GM18508 (cell line): ENCODE data around the gene DNAJB14.
A peak's percentile ranks its signal among the peaks of the same experiment; 100 is the strongest.
"Not testable (repeated sequence)": the region's sequence is repeated elsewhere in the genome, so short reads cannot be mapped to it uniquely, and the experiment has no call there.

ENCODE experiments used
- ATAC-seq: cut with Tn5 transposase; IDR thresholded peaks from one replicate; pipeline ENCODE4 v1.9.1; 2021; ENCODE audit warnings: moderate number of reproducible peaks; ENCODE audit not compliant: insufficient read depth, unreplicated experiment

Gene DNAJB14

GRCh38 chr4:99946356-99947189, at the start of gene DNAJB14:
TSS of gene DNAJB14 (minus strand) at chr4:99946618. CDS start at chr4:99946571, 47 bp downstream.
- ATAC-seq = no peak

DNA sequence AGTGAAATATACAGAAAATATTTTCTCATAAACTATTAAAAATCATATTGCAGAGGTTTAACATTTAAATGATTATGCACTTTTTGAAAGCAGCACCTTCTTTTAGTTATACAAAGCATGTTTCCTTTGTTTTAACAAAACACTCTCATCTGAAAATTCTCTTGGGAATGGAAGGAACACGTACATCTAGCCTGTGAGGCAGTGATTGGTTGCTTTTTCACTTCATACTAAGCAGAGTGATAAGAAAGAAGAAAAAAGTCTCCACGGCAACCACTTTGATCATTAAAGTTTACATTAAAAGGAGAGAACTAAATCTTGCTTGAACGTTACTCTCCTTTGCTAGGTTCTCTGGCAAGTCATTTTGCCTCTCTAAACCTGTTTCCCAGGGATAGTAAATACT, 45.3 kb upstream of the DNAJB14 start:
- no peak for ATAC-seq

DNA sequence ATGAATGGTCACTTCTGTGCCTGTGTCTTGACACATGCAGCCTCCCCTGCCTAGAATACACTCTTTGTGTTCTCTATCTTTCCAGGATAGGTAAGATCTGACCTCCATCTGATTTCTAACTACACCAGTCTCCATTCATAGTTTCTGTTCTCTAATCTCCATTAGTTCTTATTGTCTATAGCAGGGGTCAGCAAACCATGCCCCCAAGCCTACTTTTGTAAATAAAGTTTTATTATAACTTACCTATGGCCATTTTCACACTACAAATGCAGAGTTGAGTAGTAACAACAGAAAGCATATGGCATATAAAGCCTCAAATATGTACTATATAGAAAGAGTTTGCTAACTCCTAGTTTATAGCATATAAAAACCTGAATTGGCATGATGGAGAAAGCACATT, 41.3 kb upstream of the DNAJB14 start:
- ATAC-seq = no peak

DNA sequence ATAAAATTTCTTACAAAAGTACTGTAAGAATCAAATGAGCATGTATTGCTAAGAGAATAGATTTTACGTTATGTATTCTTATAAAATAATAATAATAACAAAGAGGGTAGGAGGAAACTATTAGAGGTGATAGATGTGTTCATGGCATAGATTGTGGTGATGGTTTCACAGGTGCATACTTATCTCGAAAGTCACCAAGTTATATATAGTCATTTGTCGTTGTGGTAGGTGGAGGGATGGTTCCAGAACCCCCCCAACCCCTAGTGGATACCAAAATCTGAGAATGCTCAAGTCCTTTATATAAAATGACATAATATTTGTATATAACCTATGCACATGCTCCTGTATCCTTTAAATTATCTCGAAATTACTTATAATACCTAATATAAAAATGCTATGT, 40.4 kb upstream of the DNAJB14 start:
- ATAC-seq = no peak

GRCh38 chr4:99983289-99983943, 37.0 kb upstream of the DNAJB14 start:
- no peak for ATAC-seq

DNA sequence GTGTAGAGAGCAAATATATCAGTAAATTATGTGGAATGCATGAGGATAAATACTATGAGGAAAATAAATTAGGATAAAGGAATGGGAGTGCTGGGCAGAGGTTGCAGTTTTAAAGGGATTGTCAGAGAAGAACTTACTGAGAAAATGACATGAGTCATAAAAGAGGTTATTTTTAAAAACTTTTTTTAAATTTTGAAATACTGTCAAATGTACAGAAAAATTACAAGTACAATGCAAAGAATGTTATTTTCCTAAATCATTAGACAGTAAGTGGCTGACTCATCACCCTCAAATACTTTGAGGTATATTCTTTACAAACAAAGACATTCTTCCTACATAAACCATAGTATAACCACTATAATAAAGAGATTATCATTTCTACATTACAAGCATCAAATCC, 33.5 kb upstream of the DNAJB14 start:
- ATAC-seq = no peak

- ATAC-seq = no peak
These were observed 25.2 kb upstream of the DNAJB14 start for GRCh38 chr4:99971453-99972111.

DNA sequence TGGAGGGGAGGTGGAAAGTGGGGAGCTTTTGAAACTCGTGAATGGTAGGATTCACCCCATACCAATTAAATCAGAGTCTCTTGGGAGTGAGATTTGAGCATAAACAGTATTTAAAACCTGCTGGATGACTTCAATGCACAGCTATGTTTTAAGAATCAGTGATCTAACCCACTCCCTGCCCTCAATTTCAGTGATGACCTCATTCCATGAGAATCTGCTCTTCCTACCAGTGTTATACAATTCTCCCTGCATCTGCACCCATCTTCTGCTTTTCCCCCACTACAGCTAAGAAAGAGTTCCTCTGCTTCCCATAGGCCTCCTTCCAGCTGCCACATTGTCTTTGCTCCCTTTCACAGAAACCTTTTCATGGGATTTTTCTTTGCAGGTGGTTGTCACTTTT, 21.9 kb upstream of the DNAJB14 start:
- no peak for ATAC-seq

- no peak for ATAC-seq
These were observed 20.3 kb upstream of the DNAJB14 start for GRCh38 chr4:99966692-99967091.

- no peak for ATAC-seq
These were observed 19.4 kb upstream of the DNAJB14 start for GRCh38 chr4:99965674-99966350.

DNA sequence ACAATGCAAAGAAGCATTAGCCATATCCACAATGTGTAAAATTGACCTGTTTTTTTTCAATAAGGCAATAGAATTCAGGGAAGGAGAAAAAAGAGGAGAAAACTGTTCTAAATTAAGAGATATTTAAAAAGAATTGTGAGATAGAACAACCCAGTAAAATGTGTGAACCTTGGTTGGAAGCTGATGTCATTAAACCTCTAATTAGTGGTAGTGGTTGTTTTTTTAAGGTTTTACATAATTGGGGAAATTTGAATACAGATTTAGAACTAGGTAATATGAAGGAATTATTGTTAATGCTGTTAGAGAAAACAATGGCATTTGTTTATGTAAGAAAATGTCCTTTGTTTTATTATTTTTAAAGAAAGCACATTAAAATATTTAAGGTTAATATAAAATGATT, 18.8 kb upstream of the DNAJB14 start:
- no peak for ATAC-seq

DNA sequence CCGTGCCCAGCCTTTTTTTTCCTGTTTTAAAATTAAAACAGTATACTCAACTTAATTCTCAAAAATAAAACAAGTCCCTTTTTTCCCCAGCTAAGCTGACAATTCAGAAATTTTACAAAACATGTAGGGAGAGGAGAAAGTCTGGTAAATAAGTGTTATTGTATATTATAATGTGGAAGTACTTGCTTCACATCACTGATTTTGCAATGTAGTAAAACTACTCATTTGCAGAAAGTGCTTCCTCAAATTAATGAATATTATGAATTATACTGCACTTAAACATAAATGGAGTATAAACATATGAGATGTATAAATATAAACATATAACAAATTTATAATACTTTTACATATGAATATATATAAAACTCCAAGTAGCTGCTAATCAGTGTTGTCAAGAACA, 15.3 kb upstream of the DNAJB14 start:
- ATAC-seq = no peak

DNA sequence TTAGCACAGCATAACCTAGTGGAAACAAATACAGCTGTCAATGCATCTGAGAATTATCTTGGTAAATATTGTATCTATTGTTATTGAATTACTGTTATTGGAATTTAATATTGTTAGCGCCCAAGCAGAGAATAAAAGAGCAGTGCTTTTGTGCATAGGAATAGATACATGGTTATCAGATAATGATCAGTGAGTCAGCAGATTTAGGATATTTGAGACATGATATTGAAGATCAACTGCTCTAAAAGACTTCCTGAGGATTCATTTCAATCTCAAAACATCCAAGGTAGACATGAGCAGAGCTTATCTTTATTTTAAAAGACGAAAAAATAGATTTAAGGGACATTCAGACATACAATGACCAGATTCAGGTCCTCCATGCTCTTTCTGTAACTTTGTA, 14.2 kb upstream of the DNAJB14 start:
- ATAC-seq = no peak

GRCh38 chr4:99958207-99958606, 11.8 kb upstream of the DNAJB14 start:
- not testable (repeated sequence) for ATAC-seq

DNA sequence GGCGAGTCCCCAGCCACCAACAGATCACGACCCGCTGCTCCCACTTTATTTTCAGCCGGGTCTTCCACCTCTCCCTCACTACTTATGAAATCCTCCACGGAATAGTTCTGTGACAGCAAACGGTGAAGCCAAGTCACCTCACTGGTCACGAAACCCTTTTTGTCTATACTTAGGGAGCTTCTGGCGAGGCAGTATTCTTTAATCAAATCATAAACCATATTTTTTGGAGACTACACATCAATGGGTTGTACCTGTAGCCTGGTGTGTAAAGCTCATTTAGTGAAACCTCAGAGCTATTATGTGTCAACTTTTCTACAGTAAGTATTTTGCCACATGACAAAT, 4.5 kb upstream of the DNAJB14 start:
- no peak for ATAC-seq

GRCh38 chr4:99949999-99950912, 3.8 kb upstream of the DNAJB14 start, which contains the start of gene H2AZ1:
TSS of gene H2AZ1 (minus strand) at chr4:99950275. CDS start at chr4:99950170, 105 bp downstream.
- ATAC-seq = peak; percentile 49

DNA sequence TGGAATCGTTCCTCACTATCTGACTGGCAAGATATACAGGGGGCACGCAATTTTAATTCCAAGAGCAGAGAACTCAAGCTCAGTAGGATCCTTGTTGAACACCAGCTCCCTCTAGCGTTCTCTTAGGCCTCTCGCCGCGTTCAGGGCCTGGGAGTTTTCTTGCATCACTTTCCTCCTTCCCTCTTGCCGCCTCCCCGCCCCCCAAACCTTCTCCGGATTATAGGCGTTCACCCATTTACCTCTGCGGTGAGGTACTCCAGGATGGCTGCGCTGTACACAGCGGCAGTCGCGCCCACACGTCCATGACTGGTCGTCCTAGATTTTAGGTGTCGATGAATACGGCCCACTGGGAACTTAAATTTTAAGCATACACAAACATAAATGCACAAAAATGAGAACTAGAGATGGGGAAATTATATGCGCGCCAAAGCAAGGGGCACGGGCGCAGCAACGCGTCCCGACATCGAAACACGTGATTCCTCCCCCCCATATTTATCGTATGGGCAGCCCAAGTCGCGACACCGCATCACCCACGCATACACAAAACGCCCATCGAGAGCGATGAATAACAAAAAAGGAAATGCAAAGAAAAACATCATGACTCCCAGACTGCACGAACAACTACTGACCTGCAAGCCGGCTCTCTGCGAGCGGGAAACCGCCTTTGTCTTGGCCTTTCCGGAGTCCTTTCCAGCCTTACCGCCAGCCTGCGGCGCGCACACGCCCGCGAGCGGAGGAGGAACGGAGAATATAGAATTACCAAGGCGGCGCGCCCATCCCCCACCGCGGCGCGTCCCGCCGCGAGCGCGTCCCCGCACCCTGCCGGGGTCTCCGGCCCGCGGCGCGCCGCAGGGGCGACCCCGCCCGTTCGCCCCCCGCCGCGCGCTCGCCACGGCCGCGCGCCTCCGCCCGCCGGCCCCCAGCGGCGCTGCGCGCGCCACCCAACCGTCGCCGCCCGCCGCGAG, 2.9 kb upstream of the DNAJB14 start:
- no peak for ATAC-seq

DNA sequence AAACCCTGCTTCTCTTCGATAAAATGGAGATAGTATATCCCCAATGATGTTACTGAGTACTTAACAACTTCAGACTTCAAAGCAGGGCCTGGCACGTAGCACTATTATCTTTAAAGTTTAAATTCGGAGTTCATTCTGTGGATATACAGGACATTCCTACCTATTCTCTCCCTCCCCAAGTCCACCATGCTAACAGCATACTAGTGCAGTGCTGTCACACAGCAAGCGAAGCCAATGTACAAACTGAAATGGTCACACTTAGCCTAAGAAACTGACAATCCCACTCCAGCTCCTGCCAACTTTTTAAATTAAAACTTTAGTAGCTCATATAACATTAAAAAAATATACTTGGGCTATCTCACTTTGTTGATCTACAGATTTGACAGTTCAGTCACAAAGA, 1.2 kb upstream of the DNAJB14 start:
- ATAC-seq = no peak

- ATAC-seq = no peak
These were observed 766 bp upstream of the DNAJB14 start for GRCh38 chr4:99947190-99947578.
